ENCODE results near the gene ZFR. TPM values are rescaled to one million over a fixed set of nuclear protein-coding genes. Genes with fewer than 3 reads are reported as not detected.

Gene ZFR
- total and polyA plus RNA-seq, 7 donors, result 31.7 to 76.5 (median 67.2) TPM

- Histone ChIP-seq H3K36me3 (ENCODE audit: insufficient read depth in 1 of 2, low read depth in 1 of 2) (peaks cover 5 to 77% of the 10 kb centered on the region in 2 donors), H3K4me3 (no peak overlapping the region), H3K4me1 (no peaks in the 10 kb centered on the region), H3K9me3 (no peaks in the 10 kb centered on the region), H3K27me3 (ENCODE audit: insufficient read depth in 3 of 3, low read length in 2 of 3) (no peaks in the 10 kb centered on the region), H3K27ac (no peak overlapping the region)
- no peak for ATAC-seq
- WGBS, 3 donors, result 88 to 93% (median 92%) methylated on average over 4 of the region's 4 CpGs
- TF ChIP-seq CTCF (IDR thresholded peaks at IDR 0.05), result no peak
- DNase-seq, result no peak
- intact Hi-C loops (cut with DNase I), result no loop called here
Measured at GRCh38 chr5:32362527-32362926, 82.0 kb downstream of the ZFR start.

GRCh38 chr5:32360906-32361305 lies 83.6 kb downstream of the ZFR start:
- H3K36me3 ChIP-seq (ENCODE audit: insufficient read depth in 1 of 2, low read depth in 1 of 2), result peaks cover 5 to 83% of the 10 kb centered on the region in 2 donors
- no peak overlapping the region for H3K27ac ChIP-seq
- no peaks in the 10 kb centered on the region for H3K9me3 ChIP-seq
- H3K4me3 ChIP-seq, result no peak overlapping the region
- no peak for ATAC-seq
- intact Hi-C loops (cut with DNase I), result no loop called here
- no peaks in the 10 kb centered on the region for H3K27me3 ChIP-seq (ENCODE audit: insufficient read depth in 3 of 3, low read length in 2 of 3)
- TF ChIP-seq CTCF (IDR thresholded peaks at IDR 0.05), result no peak
- H3K4me1 ChIP-seq, result no peaks in the 10 kb centered on the region
- DNase-seq, result no peak
- WGBS, 3 donors, result 95 to 97% (median 96%) methylated on average over 4 of the region's 4 CpGs

- ATAC-seq (no peak), DNase-seq (no peak)
- WGBS, 3 donors, result 88 to 90% (median 88%) methylated on average over 6 of the region's 6 CpGs
- Histone ChIP-seq H3K36me3 (ENCODE audit: insufficient read depth in 1 of 2, low read depth in 1 of 2) (peaks cover 7 to 90% of the 10 kb centered on the region in 2 donors), H3K9me3 (no peaks in the 10 kb centered on the region), H3K27me3 (ENCODE audit: insufficient read depth in 3 of 3, low read length in 2 of 3) (no peaks in the 10 kb centered on the region), H3K4me3 (no peak overlapping the region), H3K27ac (no peak overlapping the region), H3K4me1 (no peaks in the 10 kb centered on the region)
- intact Hi-C loops (cut with DNase I), result no loop called here
- TF ChIP-seq CTCF (IDR thresholded peaks at IDR 0.05), result no peak
Measured at GRCh38 chr5:32358611-32359010, 85.9 kb downstream of the ZFR start.

- Histone ChIP-seq H3K4me3 (no peak overlapping the region), H3K9me3 (no peaks in the 10 kb centered on the region), H3K36me3 (ENCODE audit: insufficient read depth in 1 of 2, low read depth in 1 of 2) (peaks cover 7 to 86% of the 10 kb centered on the region in 2 donors), H3K4me1 (no peaks in the 10 kb centered on the region), H3K27ac (no peak overlapping the region), H3K27me3 (ENCODE audit: insufficient read depth in 3 of 3, low read length in 2 of 3) (no peaks in the 10 kb centered on the region)
- no peak for TF ChIP-seq CTCF (IDR thresholded peaks at IDR 0.05)
- intact Hi-C loops (cut with DNase I), result no loop called here
- ATAC-seq, result no peak
- DNase-seq, result no peak
Measured at GRCh38 chr5:32357658-32358057, 86.9 kb downstream of the ZFR start.

GRCh38 chr5:32355686-32356085 lies 88.9 kb downstream of the ZFR start:
- H3K36me3 ChIP-seq (ENCODE audit: insufficient read depth in 1 of 2, low read depth in 1 of 2), result peaks cover 2 to 66% of the 10 kb centered on the region in 2 donors
- ATAC-seq, result no peak
- H3K4me1 ChIP-seq, result no peaks in the 10 kb centered on the region
- TF ChIP-seq CTCF (IDR thresholded peaks at IDR 0.05), result no peak
- intact Hi-C loops (cut with DNase I), result no loop called here
- H3K27ac ChIP-seq, result no peak overlapping the region
- no peak overlapping the region for H3K4me3 ChIP-seq
- H3K9me3 ChIP-seq, result no peaks in the 10 kb centered on the region
- 56 to 71% (median 64%) methylated on average over 4 of the region's 4 CpGs for WGBS, 3 donors
- no peak for DNase-seq
- no peaks in the 10 kb centered on the region for H3K27me3 ChIP-seq (ENCODE audit: insufficient read depth in 3 of 3, low read length in 2 of 3)

All from psoas muscle (tissue), 8 donors.